Common myeloid progenitor, CD34-positive (primary cell): ENCODE data around the gene PRLH.
"Not testable (repeated sequence)": the region's sequence is repeated elsewhere in the genome, so short reads cannot be mapped to it uniquely, and the experiment has no call there.

Source experiments
- CTCF ChIA-PET: fragments of 350-600 bp; sonication (Branson Sonifier 250); formaldehyde crosslinking; loops from one replicate; lab custom pipeline; 2021; ENCODE audit warnings: antibody characterized with exemption; lab: Charles Lee
- POLR2A ChIA-PET: fragments of 350-600 bp; sonication (Branson Sonifier 250); formaldehyde crosslinking; loops from one replicate; lab custom pipeline; 2021; ENCODE audit warnings: antibody characterized with exemption; lab: Charles Lee
- DNase-seq, 3 donors: peaks; one replicate each; pipeline versions ENCODE4 v3.0.0 to v3.0.0-alpha.2; 2013
- H3K27ac ChIP-seq, 2 experiments: 1 replicate in 1 of 2; 2 replicates in 1 of 2; pipeline ENCODE4 v1.7.0; 2013; ENCODE audit warnings: inconsistent platforms in 2 of 2, low read length in 2 of 2, mild to moderate bottlenecking in 2 of 2, low read depth in 1 of 2, moderate library complexity in 1 of 2; ENCODE audit not compliant: severe bottlenecking in 2 of 2, insufficient read depth in 1 of 2, poor library complexity in 1 of 2
- H3K27me3 ChIP-seq, 5 experiments: replicated peaks in 2 of 5; 1 replicate in 3 of 5; 2 replicates in 2 of 5; pipeline versions ENCODE4 v1.6.1 to v1.7.0; 2013; ENCODE audit warnings: low read length in 4 of 5, mild to moderate bottlenecking in 2 of 5, moderate library complexity in 2 of 5, inconsistent platforms in 1 of 5; ENCODE audit not compliant: insufficient read depth in 5 of 5, control insufficient read depth in 4 of 5
- H3K36me3 ChIP-seq, 4 experiments: 1 replicate in 2 of 4; 2 replicates in 2 of 4; pipeline versions ENCODE4 v1.6.1 to v1.7.0; 2013; ENCODE audit warnings: low read length in 3 of 4, control low read depth in 1 of 4, mild to moderate bottlenecking in 1 of 4; ENCODE audit not compliant: control insufficient read depth in 4 of 4, insufficient read depth in 4 of 4
- H3K4me1 ChIP-seq, 4 experiments: 1 replicate in 3 of 4; 2 replicates in 1 of 4; pipeline versions ENCODE4 v1.6.1 to v1.7.1; 2013; ENCODE audit warnings: low read length in 3 of 4, mild to moderate bottlenecking in 3 of 4, control low read depth in 1 of 4, inconsistent platforms in 1 of 4, moderate library complexity in 1 of 4; ENCODE audit not compliant: control insufficient read depth in 4 of 4, insufficient read depth in 4 of 4; ENCODE audit errors: control extremely low read depth in 1 of 4
- H3K4me3 ChIP-seq, 7 experiments: 1 replicate in 4 of 7; 2 replicates in 3 of 7; pipeline versions ENCODE4 v1.5.1 to v1.7.0; 2013; ENCODE audit warnings: mild to moderate bottlenecking in 7 of 7, low read length in 6 of 7, moderate library complexity in 6 of 7, inconsistent platforms in 2 of 7, low read depth in 2 of 7, control low read depth in 1 of 7; ENCODE audit not compliant: insufficient read depth in 4 of 7, control insufficient read depth in 1 of 7; ENCODE audit errors: extremely low read depth in 1 of 7
- H3K9me3 ChIP-seq, 5 experiments: 1 replicate in 4 of 5; 2 replicates in 1 of 5; pipeline versions ENCODE4 v1.6.1 to v1.7.1; 2013; ENCODE audit warnings: low read length in 4 of 5, mild to moderate bottlenecking in 2 of 5, inconsistent platforms in 1 of 5, low read depth in 1 of 5, moderate library complexity in 1 of 5; ENCODE audit not compliant: control insufficient read depth in 4 of 5, insufficient read depth in 2 of 5; ENCODE audit errors: control extremely low read depth in 1 of 5
- WGBS: methylation state at CpG from one replicate; pipeline ENCODE4 v1.1.5; 2013; ENCODE audit not compliant: insufficient coverage; 5-methylcytosine and 5-hydroxymethylcytosine counted together

Gene PRLH

GRCh38 chr2:237595829-237596519 is 29.6 kb downstream of the PRLH start:
- POLR2A ChIA-PET, H3K27me3 ChIP-seq, DNase-seq, H3K9me3 ChIP-seq, H3K4me3 ChIP-seq, H3K36me3 ChIP-seq, H3K27ac ChIP-seq: not testable (repeated sequence)
- 100% methylated on average over 1 of the region's 5 CpGs for WGBS
- CTCF ChIA-PET, result interaction anchor here (1.4 kb wide), 1 partner anchor 11 kb away, joined by 3 read pairs; no protein-coding TSS in a partner anchor
- H3K4me1 ChIP-seq, result peaks cover 2 to 21% (median 8%) of the 10 kb centered on the region in 4 experiments

- 91% methylated on average over 10 of the region's 13 CpGs for WGBS
- DNase-seq, result no peak
- Histone ChIP-seq H3K9me3 (no peaks in the 10 kb centered on the region), H3K4me3 (no peak overlapping the region), H3K4me1 (peaks cover 1 to 14% (median 1%) of the 10 kb centered on the region in 4 experiments), H3K27me3 (no peaks in the 10 kb centered on the region), H3K36me3 (no peaks in the 10 kb centered on the region), H3K27ac (no peak overlapping the region)
- ChIA-PET CTCF (interaction anchor here (0.6 to 2.6 kb wide), 3 partner anchors 10 to 13 kb away, joined by 3 to 5 read pairs (median 3); no protein-coding TSS in a partner anchor), POLR2A (no interaction called here)
Measured at GRCh38 chr2:237596520-237597195, 30.3 kb downstream of the PRLH start.

GRCh38 chr2:237597196-237598145 is 31.1 kb downstream of the PRLH start:
- H3K27ac ChIP-seq, result no peak overlapping the region
- WGBS, result 95% methylated on average over 21 of the region's 29 CpGs
- H3K36me3 ChIP-seq, result no peaks in the 10 kb centered on the region
- H3K27me3 ChIP-seq, result no peaks in the 10 kb centered on the region
- H3K4me1 ChIP-seq, result peaks cover 0 to 15% (median 2%) of the 10 kb centered on the region in 4 experiments
- POLR2A ChIA-PET, result no interaction called here
- no peaks in the 10 kb centered on the region for H3K9me3 ChIP-seq
- CTCF ChIA-PET, result interaction anchor here (0.6 to 2.6 kb wide), 3 partner anchors 11 to 14 kb away, joined by 3 to 5 read pairs (median 3); no protein-coding TSS in a partner anchor
- no peak overlapping the region for H3K4me3 ChIP-seq
- no peak for DNase-seq

- ChIA-PET CTCF (interaction anchor here (2.6 kb wide), 1 partner anchor 12 kb away, joined by 5 read pairs; no protein-coding TSS in a partner anchor), POLR2A (no interaction called here)
- Histone ChIP-seq H3K27ac (no peak overlapping the region), H3K4me3 (no peak overlapping the region), H3K36me3 (no peaks in the 10 kb centered on the region), H3K27me3 (no peaks in the 10 kb centered on the region), H3K9me3 (no peaks in the 10 kb centered on the region), H3K4me1 (peaks cover 6 to 26% (median 13%) of the 10 kb centered on the region in 4 experiments)
- DNase-seq, result no peak
- WGBS, result 95% methylated on average over 14 of the region's 14 CpGs
Measured at GRCh38 chr2:237598468-237599208, 32.3 kb downstream of the PRLH start.

- H3K9me3 ChIP-seq, result no peaks in the 10 kb centered on the region
- over 99% methylated on average over 8 of the region's 9 CpGs for WGBS
- H3K27me3 ChIP-seq, result no peaks in the 10 kb centered on the region
- H3K4me3 ChIP-seq, result no peak overlapping the region
- peaks cover 6 to 36% (median 23%) of the 10 kb centered on the region in 4 experiments for H3K4me1 ChIP-seq
- H3K27ac ChIP-seq, result no peak overlapping the region
- CTCF ChIA-PET, result no interaction called here
- POLR2A ChIA-PET, result no interaction called here
- no peak for DNase-seq
- H3K36me3 ChIP-seq, result no peaks in the 10 kb centered on the region
Measured at GRCh38 chr2:237599465-237600110, 33.2 kb downstream of the PRLH start.

- ChIA-PET POLR2A (no interaction called here), CTCF (interaction anchor here (4.0 to 4.2 kb wide), 2 partner anchors 16 to 145 kb away, joined by 13 to 25 read pairs; no protein-coding TSS in a partner anchor)
- Histone ChIP-seq H3K36me3 (no peaks in the 10 kb centered on the region), H3K27ac (no peak overlapping the region), H3K27me3 (no peaks in the 10 kb centered on the region), H3K4me1 (peaks cover 6 to 42% (median 29%) of the 10 kb centered on the region in 4 experiments), H3K9me3 (no peaks in the 10 kb centered on the region), H3K4me3 (no peak overlapping the region)
- DNase-seq, result no peak
- WGBS, result 87% methylated on average over 16 of the region's 16 CpGs
Measured at GRCh38 chr2:237600205-237600846, 34.0 kb downstream of the PRLH start.
